ENCODE results near the gene OGFOD2.

DNA sequence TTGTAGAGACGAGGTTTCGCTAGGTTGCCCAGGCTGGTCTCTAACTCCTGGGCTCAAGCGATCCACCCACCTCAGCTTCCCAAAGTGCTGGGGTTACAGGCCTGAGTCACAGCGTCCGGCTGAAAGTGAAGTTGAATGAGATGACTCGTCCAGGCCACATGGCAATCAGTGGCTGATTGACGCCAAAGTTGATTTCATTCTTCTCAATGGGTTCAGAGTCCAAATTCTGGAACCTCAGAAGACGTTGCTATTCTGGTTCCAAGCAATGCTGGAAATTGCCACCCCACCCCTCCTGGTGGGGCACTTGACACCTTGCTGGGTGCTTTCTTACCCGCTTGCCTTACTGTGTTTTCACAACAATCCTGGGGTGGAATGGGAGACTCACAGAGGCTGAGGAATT lies 23.6 kb upstream of the OGFOD2 start:
- no peak for TF ChIP-seq CTCF (conservative IDR thresholded peaks at IDR 0.05; ENCODE audit: low read depth, low read length)
- no peak for TF ChIP-seq EZH2phosphoT487 (IDR thresholded peaks at IDR 0.05; ENCODE audit: borderline replicate concordance, low read length)
- no peak for TF ChIP-seq EZH2 (IDR thresholded peaks at IDR 0.05; ENCODE audit: low read length, unreplicated experiment)
